DOHH2 (cell line): ENCODE results near the gene TMEM92.

Experiments used
- EZH2phosphoT487 ChIP-seq: fragments of 200-600 bp; sonication (generic); IDR thresholded peaks from 2 replicates; pipeline ENCODE4 v1.6.1; 2017; ENCODE audit warnings: borderline replicate concordance, mild to moderate bottlenecking, antibody characterized with exemption, low read length, moderate library complexity, mixed read lengths
- TF ChIP-seq, protein P1 (sequence below): fragments of 200-600 bp; sonication (generic); IDR thresholded peaks from one replicate; pipeline ENCODE4 v1.5.1; 2014; ENCODE audit warnings: antibody characterized with exemption, mild to moderate bottlenecking, low read depth, low read length; ENCODE audit not compliant: poor library complexity, severe bottlenecking

DNA sequence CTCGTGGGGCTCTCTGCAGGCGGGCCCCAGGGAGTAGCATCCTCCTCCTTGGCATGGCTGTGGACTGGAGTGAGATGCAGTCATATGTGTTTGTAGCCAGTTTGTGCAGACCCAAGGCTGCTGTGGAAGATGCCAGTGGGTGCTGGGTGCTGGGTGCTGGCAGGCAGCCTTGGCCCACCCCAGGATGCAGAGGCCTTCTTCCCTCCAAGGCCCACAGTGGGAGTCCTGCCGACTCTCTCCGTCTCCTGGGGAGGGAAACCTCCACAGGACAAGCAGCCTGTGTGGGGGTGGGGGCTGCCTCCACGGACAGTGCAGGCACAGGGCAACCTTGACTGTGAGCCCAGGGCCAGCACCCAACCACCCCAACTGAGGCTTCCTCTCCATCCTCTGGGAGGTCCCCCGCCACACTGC is 13.8 kb upstream of the TMEM92 start:
- TF ChIP-seq, protein P1, sequence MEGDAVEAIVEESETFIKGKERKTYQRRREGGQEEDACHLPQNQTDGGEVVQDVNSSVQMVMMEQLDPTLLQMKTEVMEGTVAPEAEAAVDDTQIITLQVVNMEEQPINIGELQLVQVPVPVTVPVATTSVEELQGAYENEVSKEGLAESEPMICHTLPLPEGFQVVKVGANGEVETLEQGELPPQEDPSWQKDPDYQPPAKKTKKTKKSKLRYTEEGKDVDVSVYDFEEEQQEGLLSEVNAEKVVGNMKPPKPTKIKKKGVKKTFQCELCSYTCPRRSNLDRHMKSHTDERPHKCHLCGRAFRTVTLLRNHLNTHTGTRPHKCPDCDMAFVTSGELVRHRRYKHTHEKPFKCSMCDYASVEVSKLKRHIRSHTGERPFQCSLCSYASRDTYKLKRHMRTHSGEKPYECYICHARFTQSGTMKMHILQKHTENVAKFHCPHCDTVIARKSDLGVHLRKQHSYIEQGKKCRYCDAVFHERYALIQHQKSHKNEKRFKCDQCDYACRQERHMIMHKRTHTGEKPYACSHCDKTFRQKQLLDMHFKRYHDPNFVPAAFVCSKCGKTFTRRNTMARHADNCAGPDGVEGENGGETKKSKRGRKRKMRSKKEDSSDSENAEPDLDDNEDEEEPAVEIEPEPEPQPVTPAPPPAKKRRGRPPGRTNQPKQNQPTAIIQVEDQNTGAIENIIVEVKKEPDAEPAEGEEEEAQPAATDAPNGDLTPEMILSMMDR, result no peak
- no peak for TF ChIP-seq EZH2phosphoT487
